T-helper 17 cell (primary cell): Measurements from ENCODE around the gene N4BP2L2. TPM values are rescaled to one million over a fixed set of nuclear protein-coding genes. Genes with fewer than 3 reads are reported as not detected.

Experiments
- ATAC-seq: fragments of 150-1000 bp; cut with Tn5 transposase; 2 replicates; pipeline ENCODE4 v1.10.0; 2021; ENCODE audit warnings: mild to moderate bottlenecking, moderate library complexity
- DNase-seq, 3 donors: peaks; one replicate each; pipeline versions ENCODE4 v3.0.0 to v3.0.0-alpha.2; 2020 to 2021
- H3K9me3 ChIP-seq: one replicate; pipeline ENCODE4 v1.7.0; 2013; ENCODE audit warnings: low read length, mild to moderate bottlenecking; ENCODE audit not compliant: control insufficient read depth, poor library complexity, severe bottlenecking
- H3K27ac Mint-ChIP-seq: one replicate; pipeline ENCODE4 v1.8.0; 2022; ENCODE audit warnings: mild to moderate bottlenecking, moderate library complexity, mixed read lengths
- H3K27me3 Mint-ChIP-seq: one replicate; pipeline ENCODE4 v1.8.0; 2022; ENCODE audit warnings: mixed read lengths
- H3K36me3 Mint-ChIP-seq: one replicate; pipeline ENCODE4 v1.8.0; 2022; ENCODE audit warnings: low read depth, mixed read lengths
- H3K4me1 Mint-ChIP-seq: one replicate; pipeline ENCODE4 v1.8.0; 2022; ENCODE audit warnings: mild to moderate bottlenecking, mixed read lengths
- H3K4me3 Mint-ChIP-seq: one replicate; pipeline ENCODE4 v1.8.0; 2022; ENCODE audit warnings: mild to moderate bottlenecking, moderate library complexity, mixed read lengths
- total RNA-seq, 4 donors: library from RNA in 2 of 4; stranded (reverse) in 2 of 4; gene quantifications; one replicate each; pipeline ENCODE4 v1.2.3 and lab custom pipeline; 2022 to 2026

Gene N4BP2L2
- total RNA-seq, 2 donors from 2014 or later, result 185 to 205 TPM

- no peaks in the 10 kb centered on the region for H3K27me3 Mint-ChIP-seq
- no peaks in the 10 kb centered on the region for H3K9me3 ChIP-seq
- no peaks in the 10 kb centered on the region for H3K36me3 Mint-ChIP-seq
- H3K27ac Mint-ChIP-seq, result no peak overlapping the region
- H3K4me1 Mint-ChIP-seq, result peaks cover 16% of the 10 kb centered on the region
- H3K4me3 Mint-ChIP-seq, result no peak overlapping the region
- DNase-seq (no peak), ATAC-seq (no peak)
Observed at GRCh38 chr13:32391101-32391619, 147.4 kb downstream of the N4BP2L2 start.

GRCh38 chr13:32390484-32390883 is 148.1 kb downstream of the N4BP2L2 start:
- ATAC-seq, result no peak
- no peak for DNase-seq
- Mint-ChIP-seq H3K27me3 (no peaks in the 10 kb centered on the region), H3K4me1 (peaks cover 16% of the 10 kb centered on the region), H3K36me3 (no peaks in the 10 kb centered on the region), H3K27ac (no peak overlapping the region), H3K4me3 (no peak overlapping the region)
- H3K9me3 ChIP-seq, result no peaks in the 10 kb centered on the region

GRCh38 chr13:32390048-32390447 is 148.5 kb downstream of the N4BP2L2 start:
- Mint-ChIP-seq H3K36me3 (no peaks in the 10 kb centered on the region), H3K27me3 (no peaks in the 10 kb centered on the region), H3K4me3 (no peak overlapping the region), H3K4me1 (peaks cover 16% of the 10 kb centered on the region), H3K27ac (no peak overlapping the region)
- H3K9me3 ChIP-seq, result no peaks in the 10 kb centered on the region
- DNase-seq (no peak), ATAC-seq (no peak)

GRCh38 chr13:32385410-32385809 is 153.2 kb downstream of the N4BP2L2 start:
- H3K27ac Mint-ChIP-seq, result no peak overlapping the region
- H3K9me3 ChIP-seq, result no peaks in the 10 kb centered on the region
- DNase-seq (no peak), ATAC-seq (no peak)
- no peaks in the 10 kb centered on the region for H3K27me3 Mint-ChIP-seq
- H3K4me3 Mint-ChIP-seq, result no peak overlapping the region
- H3K4me1 Mint-ChIP-seq, result peaks cover 5% of the 10 kb centered on the region
- H3K36me3 Mint-ChIP-seq, result no peaks in the 10 kb centered on the region

- H3K27ac Mint-ChIP-seq, result no peak overlapping the region
- DNase-seq, result no peak
- H3K9me3 ChIP-seq, result no peaks in the 10 kb centered on the region
- H3K4me3 Mint-ChIP-seq, result no peak overlapping the region
- H3K4me1 Mint-ChIP-seq, result peaks cover 4% of the 10 kb centered on the region
- ATAC-seq, result no peak
- no peaks in the 10 kb centered on the region for H3K36me3 Mint-ChIP-seq
- no peaks in the 10 kb centered on the region for H3K27me3 Mint-ChIP-seq
Observed at GRCh38 chr13:32384702-32385101, 153.9 kb downstream of the N4BP2L2 start.

- H3K27me3 Mint-ChIP-seq, result no peaks in the 10 kb centered on the region
- H3K4me3 Mint-ChIP-seq, result no peak overlapping the region
- ATAC-seq (no peak), DNase-seq (no peak)
- no peaks in the 10 kb centered on the region for H3K36me3 Mint-ChIP-seq
- no peaks in the 10 kb centered on the region for H3K9me3 ChIP-seq
- H3K4me1 Mint-ChIP-seq, result peaks cover 4% of the 10 kb centered on the region
- H3K27ac Mint-ChIP-seq, result no peak overlapping the region
Observed at GRCh38 chr13:32383836-32384618, 154.6 kb downstream of the N4BP2L2 start.

Other genes starting within 250 kb of the N4BP2L2 start
- gene ZAR1L, start 223.4 kb downstream of the N4BP2L2 start, total RNA-seq, result not detected
- gene BRCA2, start 223.3 kb downstream of the N4BP2L2 start, total RNA-seq, result 1 to 10 TPM; 2.9 to 4.8 TPM
- 10 to 100 TPM; 37.8 to 45.9 TPM for gene N4BP2L1, start 110.7 kb downstream of the N4BP2L2 start, total RNA-seq
- 10 to 100 TPM; 39.2 to 46.7 TPM for gene PDS5B, start 47.7 kb upstream of the N4BP2L2 start, total RNA-seq